Measurements from ENCODE around the gene WBP1. TPM values are rescaled to one million over a fixed set of nuclear protein-coding genes. Genes with fewer than 3 reads are reported as not detected.

WBP1 gene
- total RNA-seq, 1 experiment from 2014 or later: 66.0 TPM

DNA sequence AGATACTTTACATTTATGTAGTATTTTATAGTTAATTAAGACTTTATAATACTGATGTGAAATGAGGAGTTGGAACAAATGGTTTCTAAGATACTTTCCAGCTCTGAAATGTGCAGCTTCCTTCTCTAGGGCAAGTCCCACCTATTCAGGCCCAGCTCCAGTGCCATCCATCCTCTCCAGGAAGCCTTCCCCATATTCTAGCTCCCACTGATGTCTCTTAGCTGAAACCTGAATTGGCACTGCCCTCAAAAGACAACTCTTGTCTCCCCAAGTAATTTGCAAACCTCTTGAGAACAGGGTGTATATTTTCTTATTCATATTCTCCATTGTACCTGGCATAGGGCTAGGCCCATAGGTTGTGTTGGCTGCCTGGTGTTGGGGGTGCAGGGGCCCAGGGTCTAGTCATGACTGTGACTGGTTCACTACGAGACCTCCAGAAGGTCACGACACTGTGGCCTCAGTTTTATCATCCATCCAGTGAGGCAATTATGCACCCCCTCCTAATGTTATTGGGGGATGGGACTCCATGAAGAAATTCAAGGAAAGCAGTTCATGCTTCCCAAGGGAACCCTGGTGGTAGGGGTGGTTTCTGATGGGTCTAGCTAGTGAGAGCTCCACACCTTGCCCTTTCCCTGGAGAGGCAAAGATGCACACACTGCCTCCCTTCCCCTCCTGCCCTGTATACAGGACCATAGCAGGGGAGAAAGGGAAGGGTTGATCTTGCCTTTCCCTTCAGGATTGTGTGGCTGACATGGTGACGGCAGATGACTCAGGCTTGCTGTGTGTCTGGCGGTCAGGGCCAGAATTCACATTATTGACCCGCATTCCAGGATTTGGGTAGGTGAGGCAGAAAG, 33.9 kb upstream of the WBP1 start:
- ChIA-PET POLR2A (no interaction called here), CTCF (interaction anchor here (0.6 to 0.9 kb wide), 3 partner anchors 10 to 90 kb away, joined by 3 to 4 read pairs (median 4); no protein-coding TSS in a partner anchor)
- DNase-seq (ENCODE audit: low spot score) (no peak), ATAC-seq (no peak)
- Mint-ChIP-seq H3K9me3 (no peaks in the 10 kb centered on the region), H3K27me3 (ENCODE audit: low read depth) (peaks cover 40% of the 10 kb centered on the region), H3K36me3 (peaks cover 43% of the 10 kb centered on the region), H3K4me3 (no peak overlapping the region), H3K27ac (peak overlapping the region; percentile 42), H3K4me1 (peaks cover 14% of the 10 kb centered on the region)
- 0 out of 2 replicates have a peak, but pooled peaks have one; percentile 28 for TF ChIP-seq TP53 (CRISPR knock-in tag; IDR thresholded peaks at IDR 0.05)
- TF ChIP-seq ZNF138 (CRISPR knock-in tag; conservative IDR thresholded peaks at IDR 0.05): 0 out of 2 replicates have a peak, but pooled peaks have one; percentile 19
- 0 out of 2 replicates have a peak, but pooled peaks have one; percentile 47 for TF ChIP-seq TEAD1 (CRISPR knock-in tag; IDR thresholded peaks at IDR 0.05)
- TF ChIP-seq, protein P1, sequence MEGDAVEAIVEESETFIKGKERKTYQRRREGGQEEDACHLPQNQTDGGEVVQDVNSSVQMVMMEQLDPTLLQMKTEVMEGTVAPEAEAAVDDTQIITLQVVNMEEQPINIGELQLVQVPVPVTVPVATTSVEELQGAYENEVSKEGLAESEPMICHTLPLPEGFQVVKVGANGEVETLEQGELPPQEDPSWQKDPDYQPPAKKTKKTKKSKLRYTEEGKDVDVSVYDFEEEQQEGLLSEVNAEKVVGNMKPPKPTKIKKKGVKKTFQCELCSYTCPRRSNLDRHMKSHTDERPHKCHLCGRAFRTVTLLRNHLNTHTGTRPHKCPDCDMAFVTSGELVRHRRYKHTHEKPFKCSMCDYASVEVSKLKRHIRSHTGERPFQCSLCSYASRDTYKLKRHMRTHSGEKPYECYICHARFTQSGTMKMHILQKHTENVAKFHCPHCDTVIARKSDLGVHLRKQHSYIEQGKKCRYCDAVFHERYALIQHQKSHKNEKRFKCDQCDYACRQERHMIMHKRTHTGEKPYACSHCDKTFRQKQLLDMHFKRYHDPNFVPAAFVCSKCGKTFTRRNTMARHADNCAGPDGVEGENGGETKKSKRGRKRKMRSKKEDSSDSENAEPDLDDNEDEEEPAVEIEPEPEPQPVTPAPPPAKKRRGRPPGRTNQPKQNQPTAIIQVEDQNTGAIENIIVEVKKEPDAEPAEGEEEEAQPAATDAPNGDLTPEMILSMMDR (IDR thresholded peaks at IDR 0.05): no peak

DNA sequence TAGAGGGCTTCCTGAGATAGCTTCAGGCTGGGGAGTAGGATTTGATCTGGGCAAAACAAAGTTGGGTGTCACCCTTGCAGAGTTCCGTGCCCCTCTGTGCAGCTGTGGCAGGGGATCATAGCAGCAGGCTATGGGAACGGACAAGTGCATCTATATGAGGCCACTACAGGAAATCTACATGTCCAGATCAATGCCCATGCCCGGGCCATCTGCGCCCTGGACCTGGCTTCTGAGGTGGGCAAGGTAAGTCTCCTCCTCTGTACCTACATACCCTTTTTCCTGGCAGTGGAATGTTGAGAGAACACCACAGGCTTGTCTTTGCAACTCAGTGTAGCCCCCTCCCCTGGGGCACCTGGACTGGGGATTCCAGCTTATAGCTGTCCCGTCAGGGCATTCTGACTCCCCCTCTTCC, 33.2 kb upstream of the WBP1 start:
- Mint-ChIP-seq H3K4me1 (peaks cover 14% of the 10 kb centered on the region), H3K4me3 (no peak overlapping the region), H3K9me3 (no peaks in the 10 kb centered on the region), H3K27ac (peak overlapping the region; percentile 42), H3K27me3 (ENCODE audit: low read depth) (peaks cover 34% of the 10 kb centered on the region), H3K36me3 (peaks cover 50% of the 10 kb centered on the region)
- TF ChIP-seq, protein P2, sequence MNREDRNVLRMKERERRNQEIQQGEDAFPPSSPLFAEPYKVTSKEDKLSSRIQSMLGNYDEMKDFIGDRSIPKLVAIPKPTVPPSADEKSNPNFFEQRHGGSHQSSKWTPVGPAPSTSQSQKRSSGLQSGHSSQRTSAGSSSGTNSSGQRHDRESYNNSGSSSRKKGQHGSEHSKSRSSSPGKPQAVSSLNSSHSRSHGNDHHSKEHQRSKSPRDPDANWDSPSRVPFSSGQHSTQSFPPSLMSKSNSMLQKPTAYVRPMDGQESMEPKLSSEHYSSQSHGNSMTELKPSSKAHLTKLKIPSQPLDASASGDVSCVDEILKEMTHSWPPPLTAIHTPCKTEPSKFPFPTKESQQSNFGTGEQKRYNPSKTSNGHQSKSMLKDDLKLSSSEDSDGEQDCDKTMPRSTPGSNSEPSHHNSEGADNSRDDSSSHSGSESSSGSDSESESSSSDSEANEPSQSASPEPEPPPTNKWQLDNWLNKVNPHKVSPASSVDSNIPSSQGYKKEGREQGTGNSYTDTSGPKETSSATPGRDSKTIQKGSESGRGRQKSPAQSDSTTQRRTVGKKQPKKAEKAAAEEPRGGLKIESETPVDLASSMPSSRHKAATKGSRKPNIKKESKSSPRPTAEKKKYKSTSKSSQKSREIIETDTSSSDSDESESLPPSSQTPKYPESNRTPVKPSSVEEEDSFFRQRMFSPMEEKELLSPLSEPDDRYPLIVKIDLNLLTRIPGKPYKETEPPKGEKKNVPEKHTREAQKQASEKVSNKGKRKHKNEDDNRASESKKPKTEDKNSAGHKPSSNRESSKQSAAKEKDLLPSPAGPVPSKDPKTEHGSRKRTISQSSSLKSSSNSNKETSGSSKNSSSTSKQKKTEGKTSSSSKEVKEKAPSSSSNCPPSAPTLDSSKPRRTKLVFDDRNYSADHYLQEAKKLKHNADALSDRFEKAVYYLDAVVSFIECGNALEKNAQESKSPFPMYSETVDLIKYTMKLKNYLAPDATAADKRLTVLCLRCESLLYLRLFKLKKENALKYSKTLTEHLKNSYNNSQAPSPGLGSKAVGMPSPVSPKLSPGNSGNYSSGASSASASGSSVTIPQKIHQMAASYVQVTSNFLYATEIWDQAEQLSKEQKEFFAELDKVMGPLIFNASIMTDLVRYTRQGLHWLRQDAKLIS (CRISPR knock-in tag; IDR thresholded peaks at IDR 0.05; ENCODE audit: borderline replicate concordance): no peak
- TF ChIP-seq, protein P3, sequence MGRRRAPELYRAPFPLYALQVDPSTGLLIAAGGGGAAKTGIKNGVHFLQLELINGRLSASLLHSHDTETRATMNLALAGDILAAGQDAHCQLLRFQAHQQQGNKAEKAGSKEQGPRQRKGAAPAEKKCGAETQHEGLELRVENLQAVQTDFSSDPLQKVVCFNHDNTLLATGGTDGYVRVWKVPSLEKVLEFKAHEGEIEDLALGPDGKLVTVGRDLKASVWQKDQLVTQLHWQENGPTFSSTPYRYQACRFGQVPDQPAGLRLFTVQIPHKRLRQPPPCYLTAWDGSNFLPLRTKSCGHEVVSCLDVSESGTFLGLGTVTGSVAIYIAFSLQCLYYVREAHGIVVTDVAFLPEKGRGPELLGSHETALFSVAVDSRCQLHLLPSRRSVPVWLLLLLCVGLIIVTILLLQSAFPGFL (CRISPR knock-in tag; IDR thresholded peaks at IDR 0.05; ENCODE audit: borderline replicate concordance): 0 out of 2 replicates have a peak, but pooled peaks have one; percentile 14
- CTCF ChIA-PET: interaction anchor here (0.6 to 0.9 kb wide), 2 partner anchors 9 to 90 kb away, joined by 3 to 4 read pairs; no protein-coding TSS in a partner anchor
- ATAC-seq: no peak
- no peak for DNase-seq (ENCODE audit: low spot score)
- POLR2A ChIA-PET: no interaction called here

DNA sequence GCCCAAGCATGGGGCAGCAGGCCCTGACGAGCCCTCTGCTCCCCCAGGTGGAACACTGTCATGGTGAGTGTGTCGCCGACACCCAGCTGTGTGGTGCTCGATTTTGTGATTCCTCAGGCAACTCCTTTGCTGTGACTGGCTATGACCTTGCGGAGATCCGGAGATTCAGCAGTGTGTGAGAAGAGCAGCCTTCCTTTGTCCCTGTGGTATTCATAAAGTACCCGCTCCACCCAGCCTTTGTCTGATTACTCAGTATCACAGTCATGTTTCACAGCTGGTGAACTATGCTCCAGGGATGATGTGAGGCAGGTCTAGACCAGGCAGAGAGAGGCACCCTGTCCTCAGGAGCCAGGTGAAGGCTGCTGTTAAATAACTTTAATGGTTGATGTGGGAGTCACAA, 32.7 kb upstream of the WBP1 start:
- Mint-ChIP-seq H3K4me1 (peaks cover 14% of the 10 kb centered on the region), H3K4me3 (no peak overlapping the region), H3K36me3 (peaks cover 53% of the 10 kb centered on the region), H3K9me3 (no peaks in the 10 kb centered on the region), H3K27me3 (ENCODE audit: low read depth) (peaks cover 28% of the 10 kb centered on the region), H3K27ac (peak overlapping the region; percentile 69)
- ATAC-seq (no peak), DNase-seq (ENCODE audit: low spot score) (no peak)
- POLR2A ChIA-PET: no interaction called here
- CTCF ChIA-PET: interaction anchor here (0.9 kb wide), 1 partner anchor 91 kb away, joined by 3 read pairs; no protein-coding TSS in a partner anchor
- TF ChIP-seq, protein P4, sequence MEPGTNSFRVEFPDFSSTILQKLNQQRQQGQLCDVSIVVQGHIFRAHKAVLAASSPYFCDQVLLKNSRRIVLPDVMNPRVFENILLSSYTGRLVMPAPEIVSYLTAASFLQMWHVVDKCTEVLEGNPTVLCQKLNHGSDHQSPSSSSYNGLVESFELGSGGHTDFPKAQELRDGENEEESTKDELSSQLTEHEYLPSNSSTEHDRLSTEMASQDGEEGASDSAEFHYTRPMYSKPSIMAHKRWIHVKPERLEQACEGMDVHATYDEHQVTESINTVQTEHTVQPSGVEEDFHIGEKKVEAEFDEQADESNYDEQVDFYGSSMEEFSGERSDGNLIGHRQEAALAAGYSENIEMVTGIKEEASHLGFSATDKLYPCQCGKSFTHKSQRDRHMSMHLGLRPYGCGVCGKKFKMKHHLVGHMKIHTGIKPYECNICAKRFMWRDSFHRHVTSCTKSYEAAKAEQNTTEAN (CRISPR knock-in tag; IDR thresholded peaks at IDR 0.05): no peak
- TF ChIP-seq ZNF263 (CRISPR knock-in tag; IDR thresholded peaks at IDR 0.05; ENCODE audit: low read depth): no peak
- TF ChIP-seq TCF7 (CRISPR knock-in tag; IDR thresholded peaks at IDR 0.05; ENCODE audit: low read depth): no peak
- TF ChIP-seq ATF1 (CRISPR knock-in tag; IDR thresholded peaks at IDR 0.05): no peak
- TF ChIP-seq, protein P5, sequence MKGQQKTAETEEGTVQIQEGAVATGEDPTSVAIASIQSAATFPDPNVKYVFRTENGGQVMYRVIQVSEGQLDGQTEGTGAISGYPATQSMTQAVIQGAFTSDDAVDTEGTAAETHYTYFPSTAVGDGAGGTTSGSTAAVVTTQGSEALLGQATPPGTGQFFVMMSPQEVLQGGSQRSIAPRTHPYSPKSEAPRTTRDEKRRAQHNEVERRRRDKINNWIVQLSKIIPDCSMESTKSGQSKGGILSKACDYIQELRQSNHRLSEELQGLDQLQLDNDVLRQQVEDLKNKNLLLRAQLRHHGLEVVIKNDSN (CRISPR knock-in tag; IDR thresholded peaks at IDR 0.05): no peak
- TF ChIP-seq IRF2 (CRISPR knock-in tag; IDR thresholded peaks at IDR 0.05; ENCODE audit: borderline replicate concordance, low read depth): no peak
- no peak for TF ChIP-seq MXD4 (CRISPR knock-in tag; IDR thresholded peaks at IDR 0.05; ENCODE audit: borderline replicate concordance)
- TF ChIP-seq, protein P6, sequence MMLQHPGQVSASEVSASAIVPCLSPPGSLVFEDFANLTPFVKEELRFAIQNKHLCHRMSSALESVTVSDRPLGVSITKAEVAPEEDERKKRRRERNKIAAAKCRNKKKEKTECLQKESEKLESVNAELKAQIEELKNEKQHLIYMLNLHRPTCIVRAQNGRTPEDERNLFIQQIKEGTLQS (CRISPR knock-in tag; conservative IDR thresholded peaks at IDR 0.05): no peak
- TF ChIP-seq CBFB (CRISPR knock-in tag; IDR thresholded peaks at IDR 0.05; ENCODE audit: low read depth): no peak
- TF ChIP-seq, protein P7, sequence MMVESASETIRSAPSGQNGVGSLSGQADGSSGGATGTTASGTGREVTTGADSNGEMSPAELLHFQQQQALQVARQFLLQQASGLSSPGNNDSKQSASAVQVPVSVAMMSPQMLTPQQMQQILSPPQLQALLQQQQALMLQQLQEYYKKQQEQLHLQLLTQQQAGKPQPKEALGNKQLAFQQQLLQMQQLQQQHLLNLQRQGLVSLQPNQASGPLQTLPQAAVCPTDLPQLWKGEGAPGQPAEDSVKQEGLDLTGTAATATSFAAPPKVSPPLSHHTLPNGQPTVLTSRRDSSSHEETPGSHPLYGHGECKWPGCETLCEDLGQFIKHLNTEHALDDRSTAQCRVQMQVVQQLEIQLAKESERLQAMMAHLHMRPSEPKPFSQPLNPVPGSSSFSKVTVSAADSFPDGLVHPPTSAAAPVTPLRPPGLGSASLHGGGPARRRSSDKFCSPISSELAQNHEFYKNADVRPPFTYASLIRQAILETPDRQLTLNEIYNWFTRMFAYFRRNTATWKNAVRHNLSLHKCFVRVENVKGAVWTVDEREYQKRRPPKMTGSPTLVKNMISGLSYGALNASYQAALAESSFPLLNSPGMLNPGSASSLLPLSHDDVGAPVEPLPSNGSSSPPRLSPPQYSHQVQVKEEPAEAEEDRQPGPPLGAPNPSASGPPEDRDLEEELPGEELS (CRISPR knock-in tag; IDR thresholded peaks at IDR 0.05): no peak
